Progenitor cell of endocrine pancreas (in vitro differentiated cells): ENCODE data around the gene LRMDA. TPM values are rescaled to one million over a fixed set of nuclear protein-coding genes. Genes with fewer than 3 reads are reported as not detected.

Experiments
- DNase-seq: peaks from one replicate; pipeline ENCODE4 v3.0.0; 2021; ENCODE audit warnings: low spot score; ENCODE audit not compliant: unreplicated experiment
- H3K27ac Mint-ChIP-seq: 2 replicates; pipeline ENCODE4 v1.8.0; 2021; ENCODE audit warnings: mild to moderate bottlenecking, moderate library complexity, mixed read lengths
- H3K27me3 Mint-ChIP-seq: 2 replicates; pipeline ENCODE4 v1.8.0; 2021; ENCODE audit warnings: mixed read lengths
- H3K36me3 Mint-ChIP-seq: 2 replicates; pipeline ENCODE4 v1.8.0; 2022; ENCODE audit warnings: mixed read lengths; ENCODE audit not compliant: insufficient read depth
- H3K4me1 Mint-ChIP-seq: 2 replicates; pipeline ENCODE4 v1.8.0; 2021; ENCODE audit warnings: low read depth, mixed read lengths
- H3K4me3 Mint-ChIP-seq: 2 replicates; pipeline ENCODE4 v1.8.0; 2021; ENCODE audit warnings: low read depth, mild to moderate bottlenecking, moderate library complexity, mixed read lengths
- H3K9me3 Mint-ChIP-seq: 2 replicates; pipeline ENCODE4 v1.8.0; 2021; ENCODE audit warnings: low read depth, mixed read lengths
- long read RNA-seq: library from polyadenylated mRNA; unstranded; transcript quantifications from one replicate; pipeline ENCODE4 v2.0.0, GENCODE V29; 2020
- total RNA-seq: library from RNA; stranded (reverse); gene quantifications from 2 replicates; pipeline ENCODE4 v1.2.1, GENCODE V29; 2021
- TF ChIP-seq, protein P1 (sequence below): fragments of 200-600 bp; sonication (generic); IDR thresholded peaks from one replicate; pipeline ENCODE4 v1.5.0; 2021; ENCODE audit warnings: antibody characterized with exemption, mild to moderate bottlenecking; ENCODE audit not compliant: unreplicated experiment

The LRMDA gene
- 6.5 and 9.7 TPM in 2 replicates for total RNA-seq
- long read RNA-seq, partial matches to known transcripts: 1 of 6 reads
- long read RNA-seq, other reads (novel, unspliced or antisense): 4 of 6 reads

DNA sequence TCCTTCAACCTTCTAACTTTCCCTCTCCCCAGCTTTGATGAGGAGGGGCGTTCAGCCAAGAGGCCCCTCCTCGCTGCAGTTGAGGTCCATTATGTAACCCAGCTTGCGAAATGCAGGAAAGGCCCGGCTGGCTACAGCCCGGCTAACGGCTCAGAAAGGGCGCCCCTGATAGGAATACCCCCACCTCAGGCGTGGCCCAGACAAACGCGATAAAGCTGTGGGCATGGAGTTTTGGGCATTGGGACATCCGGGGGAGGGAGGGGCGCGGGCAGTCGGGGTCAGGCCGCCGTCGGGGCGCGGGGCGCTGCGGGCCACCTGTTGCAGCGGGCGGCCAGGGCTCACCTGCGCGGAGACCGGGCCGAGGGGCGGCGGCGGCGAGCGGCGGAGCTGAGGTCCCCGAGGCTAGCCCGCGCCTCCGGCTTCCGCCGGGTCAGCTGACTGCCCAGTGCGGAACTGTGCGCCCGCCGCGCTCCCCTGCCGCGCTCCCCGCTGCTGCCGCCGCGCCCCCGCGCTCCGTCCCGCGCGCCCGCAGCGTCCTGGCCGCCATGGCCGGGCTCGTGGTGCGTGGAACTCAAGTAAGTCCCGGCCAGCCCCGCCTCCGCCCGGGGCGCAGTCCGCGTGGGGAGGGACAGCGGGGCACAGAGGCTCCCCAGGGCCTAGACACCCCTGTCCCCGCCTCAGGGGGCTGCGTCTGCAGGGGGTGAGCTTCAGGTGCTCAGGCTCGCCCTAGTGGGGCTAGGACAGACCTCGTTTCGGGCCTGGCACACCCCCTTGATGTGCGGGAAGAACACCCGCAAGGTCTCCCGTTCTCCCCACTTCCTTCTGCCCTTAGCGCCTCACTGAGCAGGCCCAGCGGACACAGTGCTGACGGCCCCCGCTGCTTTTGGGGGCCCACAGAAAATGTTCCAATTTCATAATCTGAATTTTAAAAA is at the start of gene LRMDA:
Gene LRMDA (plus strand): TSS at position 445 of the 932 bp plus-strand sequence.
- Mint-ChIP-seq H3K4me3 (peak within 1 kb of the TSS; percentile 73), H3K9me3 (no peaks in the 10 kb centered on the region), H3K27ac (peak within 1 kb of the TSS; percentile 57), H3K27me3 (peaks cover 43% of the 10 kb centered on the region), H3K4me1 (peaks cover 27% of the 10 kb centered on the region), H3K36me3 (peaks cover 1% of the 10 kb centered on the region)
- TF ChIP-seq, protein P1, sequence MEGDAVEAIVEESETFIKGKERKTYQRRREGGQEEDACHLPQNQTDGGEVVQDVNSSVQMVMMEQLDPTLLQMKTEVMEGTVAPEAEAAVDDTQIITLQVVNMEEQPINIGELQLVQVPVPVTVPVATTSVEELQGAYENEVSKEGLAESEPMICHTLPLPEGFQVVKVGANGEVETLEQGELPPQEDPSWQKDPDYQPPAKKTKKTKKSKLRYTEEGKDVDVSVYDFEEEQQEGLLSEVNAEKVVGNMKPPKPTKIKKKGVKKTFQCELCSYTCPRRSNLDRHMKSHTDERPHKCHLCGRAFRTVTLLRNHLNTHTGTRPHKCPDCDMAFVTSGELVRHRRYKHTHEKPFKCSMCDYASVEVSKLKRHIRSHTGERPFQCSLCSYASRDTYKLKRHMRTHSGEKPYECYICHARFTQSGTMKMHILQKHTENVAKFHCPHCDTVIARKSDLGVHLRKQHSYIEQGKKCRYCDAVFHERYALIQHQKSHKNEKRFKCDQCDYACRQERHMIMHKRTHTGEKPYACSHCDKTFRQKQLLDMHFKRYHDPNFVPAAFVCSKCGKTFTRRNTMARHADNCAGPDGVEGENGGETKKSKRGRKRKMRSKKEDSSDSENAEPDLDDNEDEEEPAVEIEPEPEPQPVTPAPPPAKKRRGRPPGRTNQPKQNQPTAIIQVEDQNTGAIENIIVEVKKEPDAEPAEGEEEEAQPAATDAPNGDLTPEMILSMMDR: no peak
- peak; percentile 44 for DNase-seq

DNA sequence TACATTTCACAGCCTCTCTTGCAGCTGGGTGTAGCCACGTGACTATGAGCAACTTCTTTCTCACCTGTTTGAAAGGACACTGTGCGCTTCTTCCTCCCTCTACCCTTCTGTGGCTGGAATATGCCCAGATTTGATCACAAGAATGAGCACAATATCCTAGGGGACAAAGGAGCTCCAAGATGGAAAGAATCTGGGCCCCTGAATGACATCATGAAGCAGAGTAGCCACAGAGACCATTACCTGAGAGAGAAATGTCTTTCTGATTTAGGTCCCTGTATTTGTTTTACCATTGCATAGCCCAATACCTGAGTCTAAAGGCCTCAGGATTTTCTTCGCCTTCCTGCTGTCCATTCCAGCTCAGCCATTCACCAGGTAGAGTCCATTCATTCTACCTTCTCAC is 45.3 kb upstream of the LRMDA start:
- H3K27ac Mint-ChIP-seq: no peak overlapping the region
- peaks cover 67% of the 10 kb centered on the region for H3K27me3 Mint-ChIP-seq
- peaks cover 3% of the 10 kb centered on the region for H3K4me1 Mint-ChIP-seq
- H3K4me3 Mint-ChIP-seq: no peak overlapping the region
- no peak for DNase-seq
- H3K9me3 Mint-ChIP-seq: peaks cover 3% of the 10 kb centered on the region
- TF ChIP-seq, protein P1: no peak
- H3K36me3 Mint-ChIP-seq: peaks cover 3% of the 10 kb centered on the region

DNA sequence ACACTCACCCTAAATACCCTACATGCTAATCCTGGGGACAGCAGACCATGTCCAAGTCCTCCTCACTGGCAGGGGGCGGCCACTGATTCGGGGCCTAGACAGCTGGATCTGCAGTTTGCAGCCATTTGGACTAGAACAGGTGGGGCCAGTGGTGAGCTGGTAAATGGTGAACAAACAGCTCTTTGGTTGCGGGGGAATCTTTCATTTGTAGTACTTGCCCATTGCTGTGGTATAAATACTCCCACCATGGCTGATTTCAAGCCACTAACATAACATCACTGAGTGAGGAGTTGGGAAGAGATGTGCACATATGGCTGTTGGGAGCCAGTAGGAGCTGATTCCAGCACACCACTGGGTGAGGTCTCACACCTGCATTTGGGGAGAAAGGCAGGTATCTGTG is 43.3 kb upstream of the LRMDA start:
- peaks cover 3% of the 10 kb centered on the region for H3K4me1 Mint-ChIP-seq
- peaks cover 5% of the 10 kb centered on the region for H3K36me3 Mint-ChIP-seq
- H3K4me3 Mint-ChIP-seq: no peak overlapping the region
- DNase-seq: no peak
- peaks cover 3% of the 10 kb centered on the region for H3K9me3 Mint-ChIP-seq
- H3K27ac Mint-ChIP-seq: no peak overlapping the region
- H3K27me3 Mint-ChIP-seq: peaks cover 73% of the 10 kb centered on the region
- TF ChIP-seq, protein P1: no peak

DNA sequence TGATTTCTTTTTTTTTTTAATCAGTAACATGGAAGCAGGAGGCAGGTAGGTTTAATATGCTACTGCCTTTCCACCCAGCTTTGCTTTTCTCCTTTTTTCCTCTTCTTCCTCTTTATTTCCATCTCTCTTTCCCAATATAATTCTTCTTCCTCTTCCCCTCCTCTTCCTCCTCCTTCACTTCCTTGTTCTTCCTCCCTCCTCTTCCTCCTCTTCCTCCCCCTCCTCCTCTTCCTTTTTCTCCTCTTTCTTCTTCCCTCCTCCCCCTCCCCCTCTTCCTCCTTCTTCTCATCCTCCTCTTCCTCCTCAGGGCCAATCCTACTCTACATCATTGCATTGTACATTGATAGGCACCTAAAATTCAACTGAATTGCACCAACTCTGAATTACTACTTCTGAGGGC is 41.2 kb upstream of the LRMDA start:
- H3K4me3 Mint-ChIP-seq: no peak overlapping the region
- peaks cover 3% of the 10 kb centered on the region for H3K9me3 Mint-ChIP-seq
- TF ChIP-seq, protein P1: no peak
- DNase-seq: no peak
- peaks cover 2% of the 10 kb centered on the region for H3K4me1 Mint-ChIP-seq
- H3K27ac Mint-ChIP-seq: no peak overlapping the region
- H3K27me3 Mint-ChIP-seq: peaks cover 81% of the 10 kb centered on the region
- H3K36me3 Mint-ChIP-seq: peaks cover 20% of the 10 kb centered on the region

DNA sequence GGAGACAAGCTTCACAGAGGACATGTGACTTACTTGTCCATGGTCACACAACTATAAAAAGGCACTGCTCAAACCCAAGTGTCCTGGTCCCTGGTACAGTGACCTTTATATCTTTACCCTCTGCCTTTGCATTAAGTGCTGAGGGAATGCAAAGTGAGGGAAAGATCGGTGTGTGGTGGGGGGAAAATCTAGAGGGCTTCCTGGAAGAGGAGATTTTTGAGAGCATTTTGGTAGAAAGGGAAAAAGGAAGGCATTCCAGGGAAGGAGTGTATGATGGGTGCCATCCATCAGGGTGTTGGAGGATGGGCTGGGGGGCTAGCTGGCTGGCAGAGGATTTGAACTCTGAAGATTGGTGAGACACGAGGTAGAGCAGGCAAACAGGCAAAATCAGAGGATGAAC is 39.2 kb upstream of the LRMDA start:
- TF ChIP-seq, protein P1: no peak
- peaks cover 71% of the 10 kb centered on the region for H3K27me3 Mint-ChIP-seq
- peaks cover 2% of the 10 kb centered on the region for H3K4me1 Mint-ChIP-seq
- no peak for DNase-seq
- H3K36me3 Mint-ChIP-seq: peaks cover 17% of the 10 kb centered on the region
- no peak overlapping the region for H3K4me3 Mint-ChIP-seq
- H3K9me3 Mint-ChIP-seq: no peaks in the 10 kb centered on the region
- no peak overlapping the region for H3K27ac Mint-ChIP-seq
